ENCODE data around the gene RNASEH1. TPM values are rescaled to one million over a fixed set of nuclear protein-coding genes. Genes with fewer than 3 reads are reported as not detected.
A peak's percentile ranks its signal among the peaks of the same experiment; 100 is the strongest.

RNASEH1 gene
- total and polyA plus RNA-seq, 2 of the 13 experiments (the other 11 are each of a cell fraction or from before 2014, with no cell fraction given), result 14.5 to 57.4 TPM

GRCh38 chr2:3604991-3605961 is 47.1 kb upstream of the RNASEH1 start (continued):
- TF ChIP-seq ZBTB37 (CRISPR knock-in tag; IDR thresholded peaks at IDR 0.05) (no peak), ONECUT2 (CRISPR knock-in tag; IDR thresholded peaks at IDR 0.05) (no peak), SCMH1 (CRISPR knock-in tag; IDR thresholded peaks at IDR 0.05; ENCODE audit: borderline replicate concordance) (no peak), KDM5A (IDR thresholded peaks at IDR 0.05; ENCODE audit: borderline replicate concordance, low read length) (peak; percentile 65; the same call in 1 of the 2 replicates), HDAC6 (IDR thresholded peaks at IDR 0.05; ENCODE audit: low read depth, low read length) (no peak), GMEB1 (CRISPR knock-in tag; IDR thresholded peaks at IDR 0.05; ENCODE audit: borderline replicate concordance) (no peak; the same call in 1 of the 2 replicates), ZNF331 (CRISPR knock-in tag; IDR thresholded peaks at IDR 0.05) (no peak), RARG (CRISPR knock-in tag; IDR thresholded peaks at IDR 0.05; ENCODE audit: low read depth) (no peak), TEAD2 (CRISPR knock-in tag; IDR thresholded peaks at IDR 0.05) (no peak), PREB (CRISPR knock-in tag; IDR thresholded peaks at IDR 0.05) (no peak), NCOR1 (IDR thresholded peaks at IDR 0.05; ENCODE audit: borderline replicate concordance, low read length) (peak; percentile 63; the same call in 1 of the 2 replicates), TBX2 (CRISPR knock-in tag; IDR thresholded peaks at IDR 0.05; ENCODE audit: borderline replicate concordance) (peak; percentile 62), KDM2A (CRISPR knock-in tag; IDR thresholded peaks at IDR 0.05; ENCODE audit: borderline replicate concordance, low read depth) (peak; percentile 59), BCL6 (CRISPR knock-in tag; IDR thresholded peaks at IDR 0.05) (no peak; the same call in 1 of the 2 replicates), TCF7 (IDR thresholded peaks at IDR 0.05; ENCODE audit: low read depth) (no peak), ZNF672 (CRISPR knock-in tag; IDR thresholded peaks at IDR 0.05) (no peak), ZNF552 (CRISPR knock-in tag; IDR thresholded peaks at IDR 0.05; ENCODE audit: borderline replicate concordance) (no peak), MIXL1 (CRISPR knock-in tag; IDR thresholded peaks at IDR 0.05) (no peak), ZNF333 (CRISPR knock-in tag; IDR thresholded peaks at IDR 0.05; ENCODE audit: borderline replicate concordance) (no peak), BORCS8-MEF2B (CRISPR knock-in tag; IDR thresholded peaks at IDR 0.05) (0 out of 2 replicates have a peak, but pooled peaks have one; percentile 49)
- TF ChIP-seq, protein P1, sequence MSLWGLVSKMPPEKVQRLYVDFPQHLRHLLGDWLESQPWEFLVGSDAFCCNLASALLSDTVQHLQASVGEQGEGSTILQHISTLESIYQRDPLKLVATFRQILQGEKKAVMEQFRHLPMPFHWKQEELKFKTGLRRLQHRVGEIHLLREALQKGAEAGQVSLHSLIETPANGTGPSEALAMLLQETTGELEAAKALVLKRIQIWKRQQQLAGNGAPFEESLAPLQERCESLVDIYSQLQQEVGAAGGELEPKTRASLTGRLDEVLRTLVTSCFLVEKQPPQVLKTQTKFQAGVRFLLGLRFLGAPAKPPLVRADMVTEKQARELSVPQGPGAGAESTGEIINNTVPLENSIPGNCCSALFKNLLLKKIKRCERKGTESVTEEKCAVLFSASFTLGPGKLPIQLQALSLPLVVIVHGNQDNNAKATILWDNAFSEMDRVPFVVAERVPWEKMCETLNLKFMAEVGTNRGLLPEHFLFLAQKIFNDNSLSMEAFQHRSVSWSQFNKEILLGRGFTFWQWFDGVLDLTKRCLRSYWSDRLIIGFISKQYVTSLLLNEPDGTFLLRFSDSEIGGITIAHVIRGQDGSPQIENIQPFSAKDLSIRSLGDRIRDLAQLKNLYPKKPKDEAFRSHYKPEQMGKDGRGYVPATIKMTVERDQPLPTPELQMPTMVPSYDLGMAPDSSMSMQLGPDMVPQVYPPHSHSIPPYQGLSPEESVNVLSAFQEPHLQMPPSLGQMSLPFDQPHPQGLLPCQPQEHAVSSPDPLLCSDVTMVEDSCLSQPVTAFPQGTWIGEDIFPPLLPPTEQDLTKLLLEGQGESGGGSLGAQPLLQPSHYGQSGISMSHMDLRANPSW (CRISPR knock-in tag; IDR thresholded peaks at IDR 0.05; ENCODE audit: borderline replicate concordance), result no peak; the same call in 1 of the 2 replicates
- TF ChIP-seq, protein P2, sequence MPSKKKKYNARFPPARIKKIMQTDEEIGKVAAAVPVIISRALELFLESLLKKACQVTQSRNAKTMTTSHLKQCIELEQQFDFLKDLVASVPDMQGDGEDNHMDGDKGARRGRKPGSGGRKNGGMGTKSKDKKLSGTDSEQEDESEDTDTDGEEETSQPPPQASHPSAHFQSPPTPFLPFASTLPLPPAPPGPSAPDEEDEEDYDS (CRISPR knock-in tag; IDR thresholded peaks at IDR 0.05), result peak; percentile 12; the same call in 1 of the 2 replicates

Data from HepG2 (cell line).